Stimulated activated CD8-positive, alpha-beta memory T cell treated with anti-CD3 and anti-CD28 coated beads, Interleukin-7, amount 100 ng/mL, for 4 hours (primary cell): ENCODE results near the gene TBC1D19.
"Not testable (repeated sequence)": the region's sequence is repeated elsewhere in the genome, so short reads cannot be mapped to it uniquely, and the experiment has no call there.

Experiments used
- DNase-seq, 2 donors: peaks; one replicate each; pipeline ENCODE4 v3.0.0-alpha.2; 2020; ENCODE audit warnings: low read depth in 2 of 2

The TBC1D19 gene

DNA sequence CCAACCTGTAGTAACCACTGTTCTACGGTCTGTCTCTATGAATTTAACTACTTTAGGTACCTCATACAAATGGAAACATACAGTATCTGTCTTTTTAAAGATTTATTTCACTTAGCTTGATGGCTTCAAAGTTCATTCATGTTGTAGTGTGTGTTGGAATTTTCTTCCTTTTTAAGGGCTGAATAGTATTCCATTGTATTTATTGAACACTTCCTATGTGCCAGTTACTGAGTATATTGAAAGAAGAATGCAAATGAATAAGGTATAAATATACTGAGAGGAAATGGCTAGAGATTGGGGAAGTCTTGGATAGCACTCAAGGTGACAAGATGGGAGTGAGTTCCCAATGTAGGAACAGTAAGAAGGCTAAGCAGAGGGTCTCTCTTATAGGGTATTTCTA, 17.3 kb downstream of the TBC1D19 start:
- DNase-seq: no peak

DNA sequence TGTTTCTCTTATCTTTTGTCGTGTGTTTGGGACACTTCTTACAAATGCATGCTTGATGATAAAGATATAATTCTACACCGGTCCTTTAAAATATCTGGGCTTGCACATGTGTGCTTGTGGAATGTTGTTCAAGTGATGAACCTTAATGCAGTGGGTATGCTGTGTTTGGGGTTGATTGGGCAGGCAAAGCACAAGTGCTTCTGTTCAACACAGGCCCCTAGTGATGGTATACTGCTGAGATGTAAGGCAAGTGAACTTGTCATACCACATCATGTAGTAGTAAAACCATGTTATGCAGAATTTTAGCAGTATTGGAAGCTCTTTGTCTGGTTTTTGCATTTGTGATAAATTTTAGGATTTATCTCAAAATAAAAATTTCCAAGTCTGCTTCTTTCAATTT, 23.9 kb downstream of the TBC1D19 start:
- no peak for DNase-seq

DNA sequence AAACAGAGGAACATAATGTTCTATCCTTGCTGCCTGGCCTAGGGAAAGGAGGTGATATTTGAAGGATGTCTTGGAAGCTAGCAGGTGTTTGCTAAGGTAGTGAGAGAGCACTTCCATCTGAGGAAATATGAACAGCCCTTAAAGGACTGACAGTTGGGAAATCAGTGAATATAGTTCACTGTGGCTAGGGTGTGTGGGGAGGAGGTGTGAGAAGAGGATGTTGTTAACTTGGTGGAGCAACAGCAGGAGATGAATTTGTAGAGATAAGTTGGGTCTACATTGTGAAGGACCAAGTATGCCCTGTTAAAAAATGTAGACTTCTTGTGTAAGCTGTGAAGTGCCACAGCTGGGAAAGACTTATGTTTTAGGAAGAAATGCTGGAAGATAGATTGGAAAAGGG, 25.5 kb downstream of the TBC1D19 start:
- DNase-seq: no peak

DNA sequence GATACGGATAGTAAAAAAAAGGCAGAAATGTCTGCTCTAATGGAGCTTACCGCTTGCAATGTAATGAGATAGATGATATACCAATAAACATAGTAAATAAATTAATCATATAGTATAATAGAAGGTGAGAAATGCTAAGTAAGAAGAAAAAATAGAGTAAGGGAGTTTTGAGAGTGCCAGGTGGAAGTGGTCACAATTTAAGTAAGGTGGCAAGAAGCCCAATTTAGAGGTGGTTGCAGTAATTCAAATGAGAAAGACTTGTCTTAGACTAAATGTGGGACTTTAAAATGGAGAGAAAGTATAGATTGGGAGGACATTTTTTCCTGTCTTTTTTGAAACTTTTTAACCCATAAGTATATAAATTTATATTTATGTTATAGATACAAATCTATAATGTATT, 26.0 kb downstream of the TBC1D19 start:
- DNase-seq: no peak

DNA sequence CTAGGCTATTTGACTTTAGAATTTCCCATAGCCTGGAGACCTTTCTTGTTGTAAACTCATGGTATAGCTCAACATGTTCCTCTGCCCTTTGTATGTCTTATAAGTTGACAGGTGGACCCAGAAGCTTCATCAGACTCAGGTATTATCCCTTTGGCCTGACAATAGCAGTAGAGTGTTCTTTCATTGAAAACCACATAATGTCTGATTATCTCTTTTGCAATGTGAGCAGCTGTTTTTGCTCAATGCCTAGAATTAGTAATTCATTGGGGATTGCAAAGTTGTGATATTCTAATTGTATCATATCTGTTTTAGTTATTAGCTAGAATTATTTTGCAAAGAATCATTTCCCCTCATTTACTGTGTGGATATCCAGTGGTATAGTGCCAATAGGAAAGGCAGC, 27.5 kb downstream of the TBC1D19 start:
- DNase-seq: no peak

DNA sequence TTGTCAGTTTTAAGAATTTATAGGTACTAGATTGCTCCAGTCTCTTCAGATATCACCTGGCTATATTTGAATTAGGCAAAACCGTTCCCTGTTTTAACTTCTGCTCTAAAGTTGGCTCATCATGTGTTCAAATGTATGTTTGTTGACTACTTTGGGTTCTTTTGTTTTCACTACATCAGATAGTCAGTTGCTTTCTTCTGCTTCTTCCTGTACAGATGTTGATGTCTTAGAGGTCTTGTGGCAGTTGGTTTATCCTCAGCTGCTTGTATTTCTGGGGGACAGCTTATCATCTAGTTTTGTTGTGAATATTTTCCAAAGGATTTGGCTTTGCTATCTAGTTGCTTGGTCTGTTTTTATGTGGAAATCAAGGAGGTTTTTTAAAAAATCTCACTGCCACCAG, 28.0 kb downstream of the TBC1D19 start:
- DNase-seq: no peak

DNA sequence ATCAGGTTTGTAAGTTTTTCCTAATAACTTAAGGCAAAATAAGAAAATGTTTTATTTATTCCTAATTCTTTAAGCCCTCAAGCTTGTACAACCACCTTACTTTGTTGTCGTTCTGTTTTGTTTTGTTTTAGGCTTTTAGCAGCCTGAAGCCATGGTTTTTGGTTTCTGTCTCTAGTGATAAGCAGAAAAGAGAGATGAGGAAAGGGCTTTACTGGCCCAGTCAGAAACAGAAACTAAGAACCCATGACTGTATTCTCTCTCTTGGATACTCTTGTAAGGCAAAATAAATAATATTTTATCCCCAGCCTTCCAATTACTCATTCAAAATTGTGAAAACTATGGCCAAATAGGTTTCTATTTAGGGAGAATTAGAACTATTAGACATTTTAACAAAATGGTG, 29.4 kb downstream of the TBC1D19 start:
- no peak for DNase-seq

DNA sequence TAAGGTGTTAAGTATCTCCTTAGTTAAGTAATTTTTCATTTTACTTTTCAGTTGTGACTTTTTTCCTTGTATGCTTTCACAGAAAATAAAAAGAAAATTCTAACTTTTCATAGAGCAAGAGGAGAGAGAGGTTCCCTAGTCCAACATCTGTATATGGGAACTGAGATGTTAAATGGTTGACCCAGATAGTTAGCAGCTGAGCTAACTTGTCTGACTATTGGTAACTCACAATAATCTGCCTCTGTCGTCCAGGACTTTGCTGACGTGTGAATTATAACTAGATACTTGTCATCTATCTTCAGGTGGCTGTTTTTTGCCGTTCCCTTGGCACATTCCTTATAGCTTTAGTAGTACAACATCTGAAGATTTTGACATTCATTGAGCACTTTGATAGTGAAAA, 29.9 kb downstream of the TBC1D19 start:
- no peak for DNase-seq

DNA sequence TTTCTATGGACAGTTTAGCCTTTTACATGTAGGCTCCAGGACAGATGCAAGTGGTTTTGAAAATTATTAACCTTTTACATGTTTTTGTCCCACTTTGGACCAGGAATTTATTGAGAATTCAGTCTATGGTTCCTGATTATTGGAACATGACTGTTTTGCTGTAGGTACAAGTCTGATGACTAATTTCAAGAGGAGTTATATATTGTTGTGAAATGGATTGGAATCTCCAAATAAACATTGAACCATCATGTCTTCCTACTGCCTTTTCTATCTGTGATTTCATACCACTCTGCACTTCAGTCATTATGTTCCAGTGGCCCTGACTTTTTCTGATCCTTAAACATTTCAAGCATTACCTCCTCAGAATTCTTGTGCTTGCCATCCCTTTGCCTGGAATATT, 35.9 kb downstream of the TBC1D19 start:
- DNase-seq: no peak

DNA sequence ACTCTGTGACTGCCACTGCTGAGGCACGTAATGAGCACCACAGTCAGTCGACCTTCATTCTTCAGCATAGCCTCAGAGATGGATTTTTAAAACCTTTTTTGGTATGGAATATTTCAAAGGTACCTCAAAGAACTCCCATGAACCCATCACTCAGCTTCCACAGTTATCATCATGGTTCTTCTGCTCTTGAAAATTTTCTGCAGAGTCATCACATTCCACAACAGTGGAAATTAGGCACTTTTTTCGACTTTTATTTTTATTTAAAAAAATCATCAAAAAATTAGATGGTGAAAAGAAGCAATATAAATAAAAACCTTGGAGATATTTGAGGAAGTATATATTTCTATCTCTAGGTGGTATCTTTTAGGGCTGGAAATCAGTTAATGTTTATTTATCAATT, 37.5 kb downstream of the TBC1D19 start:
- no peak for DNase-seq

DNA sequence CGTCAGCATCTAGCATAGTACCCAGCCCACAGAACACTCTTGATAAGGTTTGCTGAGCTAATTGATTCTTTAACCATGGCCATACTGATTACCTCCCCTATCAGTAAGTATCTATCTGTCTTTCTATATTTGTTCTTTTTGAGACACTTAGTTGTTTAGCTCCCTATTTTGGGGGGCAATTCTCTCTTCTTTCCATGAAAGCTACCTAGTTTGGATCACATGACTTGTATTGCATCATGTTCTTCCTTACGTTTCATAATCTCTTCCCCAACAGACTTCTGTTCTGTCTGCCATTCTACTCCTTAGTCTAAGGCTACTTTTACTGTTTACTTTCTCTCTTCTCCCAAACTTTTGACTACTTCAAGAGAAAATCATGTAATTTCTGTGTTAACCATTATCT, 39.0 kb downstream of the TBC1D19 start:
- no peak for DNase-seq

DNA sequence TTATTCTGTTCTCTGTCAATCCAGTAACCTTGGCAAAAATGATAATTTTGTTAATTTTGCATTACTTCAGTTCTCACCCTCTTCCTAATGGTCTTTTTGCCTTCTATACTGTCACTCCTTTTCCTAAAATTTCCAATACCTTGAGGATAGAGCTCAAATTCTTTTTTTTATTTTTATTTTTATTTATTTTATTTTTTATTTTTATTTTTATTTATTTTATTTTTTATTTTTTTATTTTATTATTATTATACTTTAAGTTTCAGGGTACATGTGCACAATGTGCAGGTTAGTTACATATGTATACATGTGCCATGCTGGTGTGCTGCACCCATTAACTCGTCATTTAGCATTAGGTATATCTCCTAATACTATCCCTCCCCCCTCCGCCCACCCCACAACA, 42.8 kb downstream of the TBC1D19 start:
- DNase-seq: not testable (repeated sequence)

DNA sequence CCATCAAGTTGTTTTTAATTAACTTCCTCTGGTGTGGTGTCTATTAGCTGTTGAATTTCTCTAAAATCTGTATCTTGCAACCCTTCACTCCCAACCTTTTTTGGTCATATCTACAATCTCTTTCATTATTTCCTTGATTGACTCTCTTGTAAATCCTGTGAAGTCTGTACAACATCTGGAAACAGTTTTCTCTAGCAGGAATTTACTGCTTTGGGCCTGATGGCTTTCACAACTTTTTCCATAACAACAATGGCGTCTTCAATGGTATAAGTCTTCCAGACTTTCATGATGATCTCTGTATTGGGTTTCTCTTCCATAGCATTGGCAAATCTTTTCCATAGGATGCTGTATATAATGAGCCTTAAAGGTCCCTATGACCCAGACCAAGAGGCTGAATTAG, 49.0 kb downstream of the TBC1D19 start:
- no peak for DNase-seq

DNA sequence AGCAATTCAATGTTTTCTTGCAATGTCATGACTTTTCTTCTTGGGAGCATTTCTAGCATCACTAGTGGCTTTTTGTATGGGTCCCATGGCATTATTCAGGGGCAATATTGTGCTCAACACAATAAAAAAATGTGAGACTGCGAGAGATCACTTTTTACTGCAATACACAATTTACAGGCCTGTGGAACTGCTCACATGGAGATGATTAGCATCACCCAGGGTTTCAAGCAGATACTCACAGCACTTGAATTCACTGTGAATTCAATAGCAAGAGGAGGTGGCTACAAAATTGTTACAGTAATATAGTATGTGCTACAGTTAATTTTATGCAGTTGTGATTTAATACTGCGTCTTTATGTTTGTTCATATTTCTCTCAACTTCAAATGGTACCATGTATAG, 50.4 kb downstream of the TBC1D19 start:
- DNase-seq: no peak

DNA sequence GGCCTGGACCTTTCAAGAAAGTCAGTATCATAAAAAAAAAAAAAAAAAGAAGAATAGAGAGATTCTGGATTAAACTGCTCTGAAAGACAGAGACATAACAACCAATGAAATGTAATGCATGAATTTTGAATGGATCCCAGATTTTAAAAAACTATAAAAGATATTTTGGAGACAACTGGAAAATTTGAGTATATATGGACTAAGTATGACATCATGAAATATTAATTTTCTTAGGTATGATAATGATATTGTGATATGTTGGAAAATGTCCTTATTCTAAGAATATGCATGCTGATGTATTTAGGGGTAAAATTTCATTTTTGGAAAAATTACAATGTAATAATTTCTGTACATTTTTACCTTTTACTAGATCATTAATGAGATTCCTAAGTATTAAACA, 52.6 kb downstream of the TBC1D19 start:
- no peak for DNase-seq

DNA sequence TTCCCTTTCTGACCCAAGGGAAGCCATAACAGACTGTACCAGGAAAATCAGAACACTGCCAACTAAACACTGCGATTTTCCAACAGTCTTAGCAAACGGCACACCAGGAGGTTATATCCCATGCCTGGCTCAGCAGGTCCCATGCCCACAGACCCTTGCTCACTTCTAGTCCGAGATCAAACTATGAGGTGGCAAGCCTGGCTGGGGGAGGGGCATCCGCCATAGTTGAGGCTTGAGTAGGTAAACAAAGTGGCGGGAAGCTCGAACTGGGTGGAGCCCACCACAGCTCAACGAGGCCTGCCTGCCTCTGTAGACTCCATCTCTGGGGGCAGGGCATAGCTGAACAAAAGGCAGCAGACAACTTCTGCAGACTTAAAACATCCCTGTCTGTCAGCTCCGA, 56.8 kb downstream of the TBC1D19 start:
- DNase-seq: not testable (repeated sequence)

DNA sequence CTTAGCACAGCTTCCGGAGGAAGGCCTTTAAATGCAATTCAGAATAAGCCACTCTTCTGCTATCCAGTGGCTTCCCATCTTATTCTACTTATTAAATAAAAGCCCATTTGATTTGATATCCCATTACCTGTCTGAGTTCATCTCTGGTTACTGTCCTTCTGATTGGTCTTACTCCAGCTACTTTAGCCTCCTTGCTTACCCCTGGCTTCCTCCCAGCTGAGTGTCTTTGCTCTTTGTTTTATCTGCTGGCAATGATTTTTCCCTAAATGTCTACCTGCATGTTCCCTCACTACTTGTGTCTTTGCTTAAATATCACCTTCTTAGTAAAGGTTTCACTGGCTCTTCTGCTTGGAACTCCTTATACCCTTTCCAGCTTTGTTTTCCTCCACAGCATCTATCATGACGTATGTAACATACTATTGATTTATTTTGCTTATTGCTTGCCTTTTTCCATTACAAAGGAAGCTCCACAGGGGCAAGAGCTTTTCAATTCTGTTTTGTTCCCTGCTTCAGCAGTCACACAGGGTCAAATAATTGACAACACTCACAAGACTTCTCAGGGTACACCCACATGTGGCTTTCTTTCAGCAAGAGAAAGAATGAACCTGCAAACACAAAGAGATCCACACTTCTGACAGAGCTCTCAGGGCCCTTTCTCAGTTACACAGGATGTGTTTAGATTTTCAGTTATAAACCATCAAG, 63.8 kb downstream of the TBC1D19 start:
- no peak for DNase-seq

DNA sequence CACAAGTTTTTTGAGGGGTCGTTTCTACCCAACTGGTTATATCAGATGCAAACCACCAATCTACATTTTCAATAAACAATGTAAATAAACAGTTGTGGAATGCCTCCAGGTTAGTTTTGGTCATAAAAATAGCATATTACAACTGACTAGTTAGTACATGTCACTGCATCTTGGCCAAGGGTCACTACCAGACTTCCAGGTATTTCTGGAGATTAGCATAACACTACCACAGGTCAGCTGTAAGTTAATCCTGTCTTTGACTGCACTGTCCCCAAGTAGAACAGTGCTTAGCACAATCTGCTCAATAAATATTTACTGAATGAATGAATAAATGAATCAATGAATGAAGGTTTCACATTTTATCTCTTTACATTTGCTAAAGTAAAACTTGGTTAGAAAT, 64.4 kb downstream of the TBC1D19 start:
- DNase-seq: no peak

DNA sequence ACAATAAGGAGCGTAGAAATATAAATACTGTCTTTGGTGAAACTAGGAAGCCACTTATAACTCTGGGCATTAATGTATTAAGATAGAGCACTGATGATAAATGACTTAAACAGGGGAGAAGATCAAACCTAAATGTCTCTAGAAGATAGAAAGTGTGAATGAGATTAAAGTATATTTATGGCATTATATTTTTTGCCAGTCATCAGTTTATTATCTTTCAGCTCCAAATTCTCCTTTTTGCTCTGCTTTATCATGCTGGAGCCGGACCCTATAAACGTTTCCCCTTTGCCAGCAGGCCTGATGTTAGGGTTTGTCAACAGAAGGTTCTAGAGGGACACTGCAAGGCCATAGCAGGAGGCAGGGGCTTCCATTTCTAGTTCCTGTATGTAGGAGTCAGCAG, 76.4 kb downstream of the TBC1D19 start:
- no peak for DNase-seq

DNA sequence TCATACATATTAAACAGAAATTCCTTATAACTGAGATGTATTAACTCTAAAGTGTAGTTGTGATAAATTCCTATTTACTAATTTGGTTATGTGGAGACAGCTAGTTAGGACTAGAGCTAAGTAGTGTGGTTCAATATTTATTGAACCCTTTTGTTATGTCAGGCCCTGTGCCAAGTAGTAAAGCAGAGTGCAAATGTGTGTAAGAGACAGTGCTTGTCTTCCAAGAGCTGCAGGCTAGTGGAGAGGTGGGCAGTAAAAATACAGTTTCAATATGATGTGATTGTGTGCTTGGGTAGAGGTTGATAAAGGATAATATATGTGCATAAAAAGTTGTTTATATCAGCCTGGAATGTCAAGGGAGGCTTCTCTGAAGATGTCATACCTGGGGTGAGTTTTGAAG, 80.0 kb downstream of the TBC1D19 start:
- no peak for DNase-seq

DNA sequence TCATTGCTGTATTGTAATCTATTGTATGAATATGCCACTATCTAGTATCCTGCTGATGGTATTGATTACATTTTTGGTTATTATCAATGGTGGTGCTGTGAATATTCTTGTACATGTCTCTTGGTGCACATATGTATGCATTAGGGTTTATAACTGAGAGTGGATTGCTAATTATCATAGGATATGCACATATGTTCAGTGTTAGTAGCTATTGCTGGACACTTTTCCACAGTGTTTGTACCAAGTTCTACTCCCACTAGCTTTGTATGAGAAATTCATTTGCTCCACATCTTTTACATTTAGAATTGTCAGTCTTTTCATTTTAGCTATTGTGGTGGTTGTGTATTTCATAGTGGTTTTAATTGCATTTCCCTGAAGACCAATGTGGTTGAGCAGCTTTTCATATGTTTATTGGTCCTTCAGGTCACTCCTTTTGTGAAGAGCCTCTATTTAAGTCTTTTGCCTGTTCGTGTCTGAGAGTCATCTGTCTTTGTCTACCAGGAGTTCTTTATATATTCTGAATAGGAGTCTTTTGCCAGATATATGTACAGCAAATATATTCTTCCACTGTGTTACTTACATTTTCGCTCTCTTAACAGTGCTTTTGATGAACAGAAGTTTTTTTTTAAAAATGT, 87.1 kb downstream of the TBC1D19 start:
- DNase-seq: no peak

DNA sequence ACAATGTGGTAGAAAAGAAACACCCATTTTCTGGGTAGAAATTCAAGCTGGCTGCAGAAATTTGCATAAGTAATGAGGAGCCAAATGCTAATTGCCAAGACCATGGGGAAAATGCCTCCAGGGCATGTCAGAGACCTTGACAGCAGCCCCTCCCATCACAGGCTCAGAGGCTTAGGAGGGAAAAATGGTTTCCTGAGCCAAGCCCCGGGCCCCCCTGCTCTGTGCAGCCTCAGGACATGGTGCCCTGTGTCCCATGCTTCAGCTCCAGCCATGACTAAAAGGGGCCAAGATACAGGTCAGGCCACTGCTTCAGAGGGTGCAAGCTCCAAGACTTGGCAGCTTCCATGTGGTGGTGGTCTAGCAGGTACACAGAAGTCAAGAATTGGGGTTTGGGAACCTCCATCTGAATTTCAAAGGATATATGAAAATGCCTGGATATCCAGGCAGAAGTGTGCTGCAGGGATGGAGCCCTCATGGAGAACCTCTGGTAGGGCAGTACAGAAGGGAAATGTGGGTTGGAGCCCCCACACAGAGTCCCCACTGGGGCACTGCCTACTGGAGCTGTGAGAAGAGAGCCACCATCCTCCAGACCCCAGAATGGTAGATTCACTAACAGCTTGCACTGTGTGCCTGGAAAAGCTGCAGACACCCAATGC, 95.3 kb downstream of the TBC1D19 start:
- DNase-seq: not testable (repeated sequence)

DNA sequence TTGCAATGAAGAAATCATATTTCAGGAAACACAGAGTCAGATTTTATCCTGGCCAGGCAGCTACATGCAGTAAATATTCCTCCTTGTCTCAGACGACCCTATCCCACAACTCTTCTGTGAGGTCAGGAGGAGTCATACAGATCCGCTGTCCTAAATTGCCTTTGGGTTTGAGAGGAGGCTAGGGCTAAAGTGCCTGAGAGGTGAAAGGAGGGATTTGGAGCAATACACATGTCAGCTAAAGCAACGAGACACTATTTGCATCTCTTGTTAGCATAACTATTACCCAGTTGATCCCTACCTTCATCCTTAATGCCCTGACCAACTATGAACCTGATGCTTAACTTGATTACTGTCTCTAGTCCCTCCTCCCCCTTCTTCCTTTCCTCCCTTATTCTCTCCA, 98.6 kb downstream of the TBC1D19 start:
- no peak for DNase-seq
